Measurements from ENCODE around the gene RPLP2.
A peak's percentile ranks its signal among the peaks of the same experiment; 100 is the strongest.

Gene RPLP2

GRCh38 chr11:809287-810039 is at the start of gene RPLP2:
RPLP2 (plus strand) TSS chr11:809967; CDS start chr11:810235, 268 bp downstream.
- DNase-seq = peak; percentile 97

DNA sequence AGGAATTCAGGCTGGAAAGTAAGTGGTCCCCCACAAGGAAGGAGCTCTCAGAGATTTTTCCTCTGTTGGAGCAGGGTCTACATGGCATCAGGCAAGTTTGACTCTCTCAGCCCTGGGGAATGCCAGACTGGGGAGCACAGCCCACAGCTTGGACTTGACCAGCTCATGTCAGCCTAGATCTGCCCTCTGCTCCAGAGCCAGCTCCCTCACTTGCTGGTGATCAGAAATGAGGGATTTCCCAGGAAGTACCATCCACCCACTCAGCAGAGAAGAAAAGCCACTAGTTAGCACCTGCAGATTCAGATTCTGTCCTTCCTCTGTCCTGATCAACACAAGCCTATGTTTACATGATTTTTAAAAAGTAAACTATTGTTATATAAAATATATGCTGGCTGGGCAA is 49.5 kb upstream of the RPLP2 start:
- no peak for DNase-seq

DNA sequence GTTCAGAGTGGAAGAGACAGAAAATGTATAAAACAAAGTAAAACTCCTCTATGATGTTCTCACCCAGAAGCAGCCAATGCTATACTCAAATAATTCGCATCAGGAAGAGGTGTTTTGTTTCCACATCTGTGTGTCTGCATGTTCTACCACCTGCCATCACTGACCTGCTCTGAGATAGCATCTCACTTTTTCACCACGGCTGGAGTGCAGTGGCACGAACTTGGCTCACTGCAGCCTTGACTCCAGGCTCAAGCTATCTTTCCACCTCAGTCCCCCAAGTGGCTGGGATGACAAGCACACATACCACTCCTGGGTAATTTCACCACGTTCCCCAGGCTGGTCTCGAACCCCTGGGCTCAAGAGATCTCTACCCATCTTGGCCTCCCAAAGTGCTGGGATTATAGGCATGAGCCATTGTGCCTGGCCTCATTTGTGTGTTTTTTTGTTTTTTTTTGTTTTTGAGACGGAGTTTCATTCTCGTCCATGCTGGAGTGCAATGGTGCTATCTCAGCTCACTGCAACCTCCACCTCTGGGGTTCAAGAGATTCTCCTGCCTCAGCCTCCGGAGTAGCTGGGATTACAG is 48.1 kb upstream of the RPLP2 start:
- DNase-seq = no peak

DNA sequence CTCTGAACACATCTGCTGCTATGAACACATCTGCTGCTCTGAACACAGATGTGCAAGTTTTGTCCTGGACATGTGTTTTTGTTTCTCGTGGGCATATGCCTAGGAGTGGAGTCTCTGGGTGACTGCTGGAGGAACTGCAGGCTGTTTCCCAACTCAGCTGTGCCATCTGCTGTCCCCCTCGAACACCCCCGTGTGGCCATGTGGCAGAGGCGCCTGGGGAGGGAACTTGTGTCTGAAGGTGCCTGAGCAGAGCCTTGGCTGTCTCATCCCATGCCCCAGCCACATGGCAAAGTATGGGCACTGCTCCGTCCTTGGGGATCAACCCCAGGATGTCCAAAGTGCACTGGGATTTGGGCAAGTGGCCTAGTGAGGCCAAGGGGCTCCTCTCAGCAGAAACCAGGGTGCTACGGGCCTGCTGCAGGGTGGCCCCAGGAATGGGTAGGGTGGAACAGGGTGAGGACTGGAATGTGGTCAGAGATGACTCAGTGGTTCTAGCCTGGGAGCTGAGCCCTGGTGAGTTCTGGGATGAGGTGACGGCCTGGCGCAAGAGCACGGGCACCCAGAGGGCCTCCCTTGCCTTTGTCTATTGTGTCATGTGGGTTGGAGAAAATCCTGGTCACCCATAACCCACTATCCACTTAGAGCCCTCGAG is 47.2 kb upstream of the RPLP2 start:
- DNase-seq = no peak

DNA sequence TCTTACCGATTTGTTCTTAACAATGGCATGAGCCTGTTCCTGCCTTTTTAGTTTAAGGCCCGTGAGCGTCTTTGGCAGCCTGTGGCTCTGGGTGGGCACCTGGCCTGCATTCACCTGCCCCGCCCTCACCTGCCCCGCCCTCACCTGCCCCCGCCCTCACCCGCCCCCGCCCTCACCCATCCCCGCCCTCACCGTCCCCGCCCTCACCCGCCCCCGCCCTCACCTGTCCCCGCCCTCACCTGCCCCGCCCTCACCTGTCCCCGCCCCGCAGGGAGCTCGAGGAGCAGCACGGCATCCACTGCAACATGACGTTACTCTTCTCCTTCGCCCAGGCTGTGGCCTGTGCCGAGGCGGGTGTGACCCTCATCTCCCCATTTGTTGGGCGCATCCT is 46.7 kb upstream of the RPLP2 start:
- DNase-seq = no peak

DNA sequence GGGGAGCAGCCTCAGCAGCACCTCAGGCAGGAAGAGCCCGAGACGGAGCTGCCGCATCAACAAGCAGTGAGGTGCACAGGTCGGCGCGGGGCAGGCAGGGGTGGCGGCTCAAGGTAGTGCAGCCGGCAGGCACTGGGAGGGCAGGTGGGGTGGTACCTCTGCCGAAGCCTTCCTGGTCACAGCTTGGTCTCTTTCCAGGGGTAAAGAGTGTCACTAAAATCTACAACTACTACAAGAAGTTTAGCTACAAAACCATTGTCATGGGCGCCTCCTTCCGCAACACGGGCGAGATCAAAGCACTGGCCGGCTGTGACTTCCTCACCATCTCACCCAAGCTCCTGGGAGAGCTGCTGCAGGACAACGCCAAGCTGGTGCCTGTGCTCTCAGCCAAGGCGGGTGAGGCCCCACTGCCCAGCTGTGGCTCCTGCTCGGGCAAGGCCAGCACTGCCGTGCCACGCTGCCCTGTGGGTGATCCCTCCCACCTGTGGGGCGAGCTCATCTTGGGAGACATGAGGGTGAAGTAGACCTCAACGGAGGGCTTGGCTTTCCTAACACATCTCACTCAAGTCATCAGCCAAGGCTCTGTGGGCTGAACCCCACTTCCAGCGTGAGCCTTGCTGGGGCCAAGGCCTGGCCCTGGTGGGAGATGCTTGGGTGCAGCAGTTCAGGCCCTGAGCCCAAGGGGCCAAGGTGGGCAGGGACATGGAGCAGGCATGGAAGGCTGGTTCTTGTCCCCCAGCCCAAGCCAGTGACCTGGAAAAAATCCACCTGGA is 46.0 kb upstream of the RPLP2 start:
- no peak for DNase-seq

GRCh38 chr11:764322-765024 is 45.3 kb upstream of the RPLP2 start:
- DNase-seq = no peak

DNA sequence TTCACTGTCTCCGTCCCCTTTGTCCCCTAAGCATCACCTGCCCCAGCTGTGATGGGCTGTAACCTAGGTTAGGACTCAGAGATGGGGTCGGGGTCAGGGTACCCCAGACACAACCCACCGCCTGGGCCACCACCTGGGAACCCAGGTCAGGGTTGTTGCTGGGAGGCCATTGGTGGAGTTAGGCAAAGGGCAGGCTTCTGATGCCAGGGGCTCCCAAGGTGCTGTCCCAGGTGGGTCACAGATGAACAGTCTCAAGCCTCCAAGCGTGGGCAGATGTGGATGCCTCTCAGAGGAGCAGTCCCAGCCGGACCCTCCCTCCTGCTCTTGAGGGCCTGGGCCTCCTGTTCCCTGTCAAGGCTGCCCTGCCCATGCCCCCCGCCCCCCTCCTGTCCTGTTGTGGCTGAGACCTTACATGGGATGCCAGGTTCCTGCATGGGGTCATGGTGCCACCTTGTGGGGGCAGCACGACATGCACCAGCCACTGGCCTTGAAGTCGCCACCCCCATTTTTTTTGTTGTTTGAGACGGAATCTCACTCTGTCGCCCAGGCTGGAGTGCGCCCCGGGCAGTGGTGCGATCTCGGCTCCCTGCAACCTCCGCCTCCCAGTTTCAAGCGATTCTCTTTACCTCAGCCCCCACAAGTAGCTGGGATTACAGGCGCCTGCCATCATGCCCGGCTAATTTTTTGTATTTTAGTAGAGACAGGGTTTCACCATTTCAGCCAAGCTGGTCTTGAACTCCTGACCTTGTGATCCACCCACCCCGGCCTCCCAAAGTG is 44.6 kb upstream of the RPLP2 start:
- DNase-seq = peak; percentile 75 to 77

DNA sequence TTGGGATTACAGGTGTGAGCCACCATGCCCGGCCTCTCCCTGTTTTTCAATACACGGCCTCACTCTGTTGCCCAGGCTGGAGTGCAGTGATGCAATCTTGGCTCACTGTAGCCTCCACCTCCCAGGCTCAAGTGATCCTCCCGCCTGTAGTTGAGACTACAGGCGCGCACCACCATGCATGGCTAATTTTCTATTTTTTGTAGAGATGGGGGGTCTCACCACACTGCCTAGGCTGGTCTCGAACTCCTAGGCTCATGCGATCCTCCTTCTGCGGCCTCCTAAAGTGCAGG is 44.0 kb upstream of the RPLP2 start:
- no peak for DNase-seq

- DNase-seq = no peak
These were observed 43.4 kb upstream of the RPLP2 start for GRCh38 chr11:766106-766935.

DNA sequence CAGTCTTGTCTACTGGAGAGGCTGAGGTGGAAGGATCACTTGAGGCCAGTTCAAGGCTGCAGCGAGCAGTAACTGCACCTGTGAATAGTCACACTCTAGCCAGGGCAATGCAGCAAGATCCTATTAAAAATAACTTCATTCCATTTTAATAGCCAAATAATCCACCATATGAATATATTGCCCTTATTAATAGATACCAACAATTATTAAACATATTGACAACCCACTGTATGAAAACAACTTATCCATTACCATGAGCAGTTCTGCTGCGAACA is 42.9 kb upstream of the RPLP2 start:
- no peak for DNase-seq

DNA sequence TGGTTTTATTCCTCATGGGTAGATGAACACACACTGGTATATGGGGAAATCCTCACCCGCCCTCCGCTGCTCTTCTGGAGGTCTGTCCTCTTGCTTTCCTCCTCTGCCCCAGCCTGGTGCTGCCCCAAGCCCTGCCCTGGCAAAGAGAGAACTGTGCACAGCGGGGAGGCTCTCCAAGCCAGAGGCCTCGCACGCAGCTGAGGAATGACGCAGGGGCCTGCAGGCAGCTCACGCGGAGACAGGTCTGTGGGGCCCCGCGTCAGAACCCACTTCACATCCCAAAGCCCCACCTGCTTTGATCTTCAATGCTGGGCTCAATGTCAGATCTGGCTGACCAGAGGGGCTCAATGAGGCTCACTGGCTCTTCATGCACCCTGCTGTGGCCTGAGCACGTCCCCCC is 42.5 kb upstream of the RPLP2 start:
- DNase-seq = no peak

GRCh38 chr11:769887-770641 is 39.7 kb upstream of the RPLP2 start:
- DNase-seq = no peak

- DNase-seq = no peak
These were observed 38.8 kb upstream of the RPLP2 start for GRCh38 chr11:770642-771616.

DNA sequence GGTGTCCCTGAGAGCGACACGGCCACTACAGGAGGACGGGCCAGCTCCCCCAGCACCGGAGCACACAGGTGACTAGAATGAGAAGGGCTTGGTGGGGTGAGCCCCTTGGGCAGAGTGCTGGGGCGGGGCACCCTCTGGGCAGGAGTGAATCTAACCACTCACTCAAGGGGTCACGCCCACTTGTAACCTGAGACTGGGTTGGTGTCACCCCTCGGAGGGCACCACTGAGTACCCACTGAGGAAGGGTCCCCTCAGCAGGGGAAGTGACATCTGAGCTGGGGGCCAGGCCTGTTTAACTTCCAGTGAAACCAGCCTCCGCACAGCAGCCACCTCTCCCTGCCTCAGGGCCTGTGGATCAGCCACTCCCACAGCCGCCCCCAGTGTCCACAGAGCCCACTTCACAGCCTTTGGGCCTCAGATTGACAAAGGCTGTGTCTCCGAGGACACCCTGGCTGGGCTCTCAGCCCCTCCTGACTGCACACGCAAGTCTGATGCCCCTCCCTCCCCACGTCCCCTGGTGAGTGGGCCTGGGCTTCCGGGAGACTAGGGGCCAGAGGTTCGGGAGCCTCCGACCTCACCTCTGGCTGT is 38.1 kb upstream of the RPLP2 start:
- no peak for DNase-seq

GRCh38 chr11:772429-773390 is 37.1 kb upstream of the RPLP2 start:
- no peak for DNase-seq

DNA sequence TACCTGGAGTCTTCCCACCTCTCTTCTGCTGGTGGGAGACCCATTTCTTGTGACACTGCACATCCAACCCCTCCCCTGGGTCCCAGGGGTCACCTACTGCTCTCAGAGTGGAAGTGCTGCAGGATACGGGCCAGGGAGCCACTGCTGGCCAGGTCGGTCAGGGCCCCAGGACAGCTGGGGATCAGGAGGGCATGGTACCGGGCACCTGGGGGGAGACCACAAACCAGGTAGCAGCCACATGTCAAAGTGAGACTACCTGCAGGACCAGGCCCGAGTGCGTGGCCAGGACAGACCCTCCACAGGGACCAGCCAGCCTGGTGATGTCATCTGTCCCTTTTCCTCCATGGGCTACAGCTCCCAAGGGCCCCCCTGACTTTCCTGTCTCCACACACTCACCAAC is 36.3 kb upstream of the RPLP2 start:
- no peak for DNase-seq

DNA sequence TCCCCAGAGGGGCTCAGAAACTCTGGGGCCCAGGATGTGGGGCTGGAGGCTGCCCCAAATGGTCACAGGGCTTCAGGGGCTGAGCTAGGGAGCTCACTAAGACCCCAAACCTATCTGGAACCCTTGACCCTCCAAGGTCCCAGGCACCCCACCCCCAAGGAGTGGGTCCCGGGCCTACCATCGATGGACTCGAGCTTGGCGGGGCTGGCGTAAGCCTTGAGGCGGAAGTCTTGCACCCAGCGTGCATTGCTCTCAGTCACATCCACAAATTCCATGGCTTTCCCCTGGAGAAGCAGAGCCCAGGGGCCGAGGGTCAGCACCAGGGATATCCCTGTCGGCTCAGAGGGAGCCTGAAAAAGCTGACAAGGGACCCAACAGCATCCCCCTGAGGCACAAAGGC is 35.9 kb upstream of the RPLP2 start:
- DNase-seq = no peak
